CD4-positive, alpha-beta memory T cell (primary cell): ENCODE measurements around the gene RBFOX2. TPM values are rescaled to one million over a fixed set of nuclear protein-coding genes. Genes with fewer than 3 reads are reported as not detected.
"Not testable (repeated sequence)": the region's sequence is repeated elsewhere in the genome, so short reads cannot be mapped to it uniquely, and the experiment has no call there.

Source experiments
- CTCF ChIA-PET: fragments of 350-600 bp; sonication (Branson Sonifier 250); formaldehyde crosslinking; loops from one replicate; lab custom pipeline; 2021; ENCODE audit warnings: inconsistent platforms; ENCODE audit not compliant: partially characterized antibody; lab: Charles Lee
- POLR2A ChIA-PET: fragments of 350-600 bp; sonication (Branson Sonifier 250); formaldehyde crosslinking; loops from one replicate; lab custom pipeline; 2021; ENCODE audit not compliant: partially characterized antibody; lab: Charles Lee
- DNase-seq, 5 donors: peaks; one replicate each; pipeline versions ENCODE4 v3.0.0 to v3.0.0-alpha.2; 2020 to 2022; ENCODE audit warnings: mixed read lengths in 1 of 5
- H3K27ac ChIP-seq: one replicate; pipeline ENCODE4 v1.7.0; 2013; ENCODE audit warnings: low read depth, low read length
- H3K27me3 ChIP-seq: 2 replicates; pipeline ENCODE4 v1.7.0; 2013; ENCODE audit warnings: mild to moderate bottlenecking, low read length, moderate library complexity; ENCODE audit not compliant: insufficient read depth
- H3K36me3 ChIP-seq: 2 replicates; pipeline ENCODE4 v1.7.0; 2013; ENCODE audit warnings: mild to moderate bottlenecking, low read length, moderate library complexity; ENCODE audit not compliant: insufficient read depth
- H3K4me1 ChIP-seq: 2 replicates; pipeline ENCODE4 v1.7.0; 2013; ENCODE audit warnings: mild to moderate bottlenecking, low read length, moderate library complexity; ENCODE audit not compliant: insufficient read depth
- H3K4me3 ChIP-seq, 2 donors: one replicate each; pipeline ENCODE4 v1.7.0; 2013; ENCODE audit warnings: low read length in 2 of 2, mild to moderate bottlenecking in 1 of 2
- H3K9me3 ChIP-seq, 2 donors: one replicate each; pipeline ENCODE4 v1.7.0; 2013; ENCODE audit warnings: low read length in 2 of 2, control low read depth in 1 of 2; ENCODE audit not compliant: control insufficient read depth in 1 of 2
- H3K27ac Mint-ChIP-seq, 7 donors: one replicate each; pipeline ENCODE4 v1.8.0; 2020 to 2021; ENCODE audit warnings: mixed read lengths in 7 of 7, mild to moderate bottlenecking in 6 of 7, inconsistent platforms in 3 of 7, moderate library complexity in 3 of 7
- H3K27me3 Mint-ChIP-seq, 2 donors: one replicate each; pipeline ENCODE4 v1.8.0; 2020 to 2021; ENCODE audit warnings: mixed read lengths in 2 of 2
- H3K36me3 Mint-ChIP-seq, 2 donors: one replicate each; pipeline ENCODE4 v1.8.0; 2020 to 2021; ENCODE audit warnings: mixed read lengths in 2 of 2, inconsistent platforms in 1 of 2, mild to moderate bottlenecking in 1 of 2
- H3K4me1 Mint-ChIP-seq, 4 donors: one replicate each; pipeline ENCODE4 v1.8.0; 2020 to 2021; ENCODE audit warnings: mixed read lengths in 4 of 4, mild to moderate bottlenecking in 1 of 4
- H3K4me3 Mint-ChIP-seq, 8 donors: one replicate each; pipeline ENCODE4 v1.8.0; 2020 to 2021; ENCODE audit warnings: mixed read lengths in 8 of 8, mild to moderate bottlenecking in 7 of 8, moderate library complexity in 6 of 8, inconsistent platforms in 3 of 8
- H3K9me3 Mint-ChIP-seq, 8 donors: one replicate each; pipeline ENCODE4 v1.8.0; 2020 to 2021; ENCODE audit warnings: mixed read lengths in 8 of 8, mild to moderate bottlenecking in 5 of 8, inconsistent platforms in 3 of 8, moderate library complexity in 1 of 8
- intact Hi-C: fragments of 100-400 bp; cut with micrococcal nuclease; formaldehyde crosslinking; loops from one replicate; pipeline ENCODE4 v1.15.1; 2023
- polyA plus RNA-seq, 2 donors: library from polyadenylated mRNA; unstranded; fragments of 300-500 nt; fragmentation: Illumina TruSeq; gene quantifications; one replicate each; pipeline ENCODE4 v1.2.3, GENCODE V29; 2021
- total RNA-seq, 2 experiments: library from RNA; stranded (reverse); gene quantifications; one replicate each; pipeline ENCODE4 v1.2.3, GENCODE V29; 2021

Gene RBFOX2
- total and polyA plus RNA-seq, 4 experiments from 2014 or later, result 0.68 to 1.3 (median 1.0) TPM

DNA sequence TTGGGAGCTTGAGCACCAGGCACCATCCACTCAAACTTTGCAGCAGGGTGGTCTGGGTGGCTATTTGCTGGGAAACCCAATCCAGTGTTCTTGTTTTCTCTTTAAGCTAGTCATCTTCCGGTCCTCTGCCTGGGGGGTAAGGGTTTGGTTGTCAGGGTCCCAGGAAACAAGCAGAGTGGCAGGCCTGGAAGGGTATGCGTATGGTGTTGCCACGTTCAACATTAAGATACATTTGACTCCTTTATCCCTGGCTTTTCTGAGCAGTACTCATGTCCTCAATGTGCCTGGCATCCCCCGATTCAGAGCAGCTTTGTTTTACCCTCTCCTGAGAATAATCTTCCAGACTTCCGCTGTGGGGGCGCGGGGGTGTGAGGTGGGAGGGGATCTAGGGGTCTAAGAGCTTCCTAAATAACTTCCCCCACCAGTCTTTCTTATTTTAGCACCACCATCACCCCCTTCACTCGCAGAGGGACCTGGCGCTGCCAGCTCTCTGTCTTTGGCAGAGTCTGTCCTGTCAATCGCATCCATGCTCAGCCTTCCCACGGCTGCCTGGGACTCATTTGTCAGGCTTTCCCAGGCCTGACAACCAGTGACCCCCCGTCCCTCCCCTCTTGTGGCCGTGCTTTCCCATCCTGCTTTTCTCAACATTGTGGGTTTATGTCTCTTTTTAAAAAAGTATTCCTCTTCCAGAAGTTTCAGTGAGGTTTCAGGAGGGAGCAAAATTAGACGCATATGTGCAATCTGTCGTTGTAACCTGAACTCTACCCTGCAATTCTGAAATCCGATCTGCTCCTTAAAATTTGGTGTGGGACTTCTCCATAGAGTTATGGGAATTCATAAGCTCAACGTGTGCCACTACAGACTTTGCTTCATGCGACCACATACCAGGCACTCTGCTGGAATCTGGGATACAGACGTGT lies 27.0 kb upstream of the RBFOX2 start:
- H3K9me3 Mint-ChIP-seq, result peaks cover 0 to 3% (median 0%) of the 10 kb centered on the region in 8 donors
- no peaks in the 10 kb centered on the region for H3K36me3 Mint-ChIP-seq
- H3K27ac ChIP-seq, result no peak overlapping the region
- H3K4me1 ChIP-seq, result no peaks in the 10 kb centered on the region
- H3K4me3 ChIP-seq, result no peak overlapping the region
- H3K27me3 ChIP-seq, result no peaks in the 10 kb centered on the region
- POLR2A ChIA-PET, result no interaction called here
- intact Hi-C loops, result no loop called here
- no peak overlapping the region for H3K4me3 Mint-ChIP-seq
- DNase-seq, result no peak
- H3K36me3 ChIP-seq, result no peaks in the 10 kb centered on the region
- peaks cover 2 to 8% of the 10 kb centered on the region in 2 donors for H3K27me3 Mint-ChIP-seq
- no peak overlapping the region for H3K27ac Mint-ChIP-seq
- H3K4me1 Mint-ChIP-seq, result peaks cover 0 to 2% (median under 1%) of the 10 kb centered on the region in 4 donors
- CTCF ChIA-PET, result interaction anchor here (0.8 to 4.3 kb wide), 3 partner anchors 10 to 72 kb away, joined by 3 to 40 read pairs (median 3); no protein-coding TSS in a partner anchor
- H3K9me3 ChIP-seq, result no peaks in the 10 kb centered on the region

DNA sequence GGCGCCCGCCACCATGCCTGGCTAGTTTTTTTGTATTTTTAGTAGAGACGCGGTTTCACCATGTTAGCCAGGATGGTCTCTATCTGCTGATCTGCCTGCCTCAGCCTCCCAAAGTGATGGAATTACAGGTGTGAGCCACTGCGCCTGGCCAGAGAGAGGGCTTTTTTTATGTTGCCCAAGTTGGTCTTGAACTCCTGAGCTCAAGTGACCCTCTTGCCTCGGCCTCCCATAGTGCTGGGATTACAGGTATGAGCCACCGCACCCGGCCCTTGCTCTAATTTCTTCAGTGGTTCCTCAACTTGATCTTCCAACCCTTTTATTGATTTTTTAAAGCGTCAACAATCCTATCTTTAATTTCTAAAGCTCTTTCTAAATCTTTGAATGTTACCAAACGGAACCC lies 25.8 kb upstream of the RBFOX2 start:
- not testable (repeated sequence) for H3K9me3 Mint-ChIP-seq

DNA sequence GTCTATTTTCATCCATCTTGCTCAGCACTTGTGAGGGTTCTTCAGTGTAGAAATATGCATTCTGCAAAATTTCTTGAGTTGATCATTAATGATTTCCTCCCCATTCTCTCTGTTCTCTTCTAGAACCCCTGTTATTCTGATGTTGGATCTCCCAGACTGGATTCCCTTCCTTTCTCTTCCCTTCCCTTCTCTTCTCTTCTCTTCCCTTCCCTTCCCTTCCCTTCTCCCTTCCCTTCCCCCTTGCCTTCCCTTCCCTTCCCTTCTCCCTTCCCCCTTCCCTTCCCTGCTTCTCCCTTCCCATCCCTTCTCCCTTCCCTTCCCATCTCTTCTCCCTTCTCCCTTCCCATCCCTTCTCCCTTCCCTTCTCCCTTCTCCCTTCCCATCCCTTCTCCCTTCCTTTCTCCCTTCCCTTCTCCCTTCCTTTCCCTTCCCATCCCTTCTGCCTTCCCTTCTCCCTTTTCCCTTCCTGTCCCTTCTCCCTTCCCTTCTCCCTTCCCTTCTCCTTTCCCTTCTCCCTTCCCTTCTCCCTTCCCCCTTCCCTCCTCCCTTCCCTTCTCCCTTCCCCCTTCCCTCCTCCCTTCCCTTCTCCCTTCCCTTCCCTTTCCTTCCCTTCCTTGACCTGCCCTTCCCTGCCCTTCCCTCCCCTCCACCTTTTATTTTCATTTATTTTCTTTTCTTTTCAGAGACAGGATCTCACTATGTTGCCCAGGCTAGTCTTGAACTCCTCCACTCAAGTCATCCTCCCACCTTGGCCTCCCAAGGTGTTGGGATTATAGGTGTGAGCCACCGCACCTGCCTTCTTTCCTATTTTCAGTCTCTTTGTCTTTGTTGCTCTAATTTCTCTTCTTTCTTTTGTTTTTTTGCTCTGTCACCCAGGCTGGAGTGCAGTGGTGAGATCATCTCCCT lies 24.9 kb upstream of the RBFOX2 start:
- no peak overlapping the region for H3K27ac ChIP-seq
- H3K4me1 Mint-ChIP-seq, result peaks cover 0 to 2% (median under 1%) of the 10 kb centered on the region in 4 donors
- DNase-seq, result no peak
- CTCF ChIA-PET, result interaction anchor here (1.4 to 4.3 kb wide), 4 partner anchors 9 to 12 kb away, joined by 4 to 40 read pairs (median 9); no protein-coding TSS in a partner anchor
- H3K36me3 Mint-ChIP-seq, result no peaks in the 10 kb centered on the region
- H3K27me3 Mint-ChIP-seq, result peaks cover 2 to 8% of the 10 kb centered on the region in 2 donors
- H3K36me3 ChIP-seq, result no peaks in the 10 kb centered on the region
- POLR2A ChIA-PET, result no interaction called here
- no peaks in the 10 kb centered on the region for H3K9me3 ChIP-seq
- H3K4me1 ChIP-seq, result no peaks in the 10 kb centered on the region
- peaks cover 0 to 3% (median 0%) of the 10 kb centered on the region in 8 donors for H3K9me3 Mint-ChIP-seq
- no peaks in the 10 kb centered on the region for H3K27me3 ChIP-seq
- H3K4me3 ChIP-seq, result no peak overlapping the region
- intact Hi-C loops, result no loop called here
- no peak overlapping the region for H3K27ac Mint-ChIP-seq
- no peak overlapping the region for H3K4me3 Mint-ChIP-seq

More for the DNA sequence above, 25.8 kb upstream of the RBFOX2 start:
- H3K9me3 ChIP-seq, DNase-seq, intact Hi-C loops, H3K27me3 ChIP-seq, H3K4me1 ChIP-seq, POLR2A ChIA-PET, H3K27ac Mint-ChIP-seq, H3K27me3 Mint-ChIP-seq, H3K4me3 ChIP-seq, H3K27ac ChIP-seq, H3K4me1 Mint-ChIP-seq, H3K36me3 Mint-ChIP-seq, H3K4me3 Mint-ChIP-seq, H3K36me3 ChIP-seq: not testable (repeated sequence)
- CTCF ChIA-PET, result interaction anchor here (4.3 kb wide), 1 partner anchor 11 kb away, joined by 40 read pairs; no protein-coding TSS in a partner anchor

DNA sequence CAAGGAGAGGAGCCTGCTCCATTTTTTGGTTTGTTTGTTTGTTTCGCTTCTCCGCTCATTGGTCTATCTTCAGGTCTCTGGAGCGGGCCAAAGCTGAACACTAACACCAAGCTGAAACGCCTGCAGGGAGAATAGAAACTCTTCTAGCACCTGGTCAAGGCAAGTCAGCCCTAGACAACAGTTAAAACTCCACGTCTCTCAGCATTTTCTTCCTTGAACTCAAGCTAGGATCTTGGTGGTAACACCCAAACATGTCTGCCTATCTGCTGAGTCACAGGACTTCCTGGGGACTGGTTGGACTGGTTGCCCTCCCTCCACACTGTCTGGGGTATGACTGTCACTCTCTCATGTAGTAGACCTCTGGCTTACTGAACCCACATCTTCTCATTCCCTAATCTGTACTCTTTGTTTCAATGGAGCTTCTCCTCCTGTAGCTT lies 23.9 kb upstream of the RBFOX2 start:
- peaks cover 5 to 7% of the 10 kb centered on the region in 2 donors for H3K27me3 Mint-ChIP-seq
- H3K9me3 ChIP-seq, result no peaks in the 10 kb centered on the region
- H3K4me3 ChIP-seq, result no peak overlapping the region
- peaks cover 0 to 2% (median under 1%) of the 10 kb centered on the region in 4 donors for H3K4me1 Mint-ChIP-seq
- H3K9me3 Mint-ChIP-seq, result peaks cover 0 to 3% (median 0%) of the 10 kb centered on the region in 8 donors
- peak overlapping the region in 1 of 8 donors; percentile 20 for H3K4me3 Mint-ChIP-seq
- ChIA-PET CTCF (interaction anchor here (1.2 to 1.8 kb wide), 4 partner anchors 10 to 14 kb away, joined by 3 to 13 read pairs (median 4); no protein-coding TSS in a partner anchor), POLR2A (no interaction called here)
- no peak for DNase-seq
- peak overlapping the region in 1 of 7 donors; percentile 49 for H3K27ac Mint-ChIP-seq
- no peaks in the 10 kb centered on the region for H3K36me3 ChIP-seq
- H3K4me1 ChIP-seq, result no peaks in the 10 kb centered on the region
- H3K27ac ChIP-seq, result no peak overlapping the region
- no peaks in the 10 kb centered on the region for H3K27me3 ChIP-seq
- intact Hi-C loops, result no loop called here
- no peaks in the 10 kb centered on the region for H3K36me3 Mint-ChIP-seq

DNA sequence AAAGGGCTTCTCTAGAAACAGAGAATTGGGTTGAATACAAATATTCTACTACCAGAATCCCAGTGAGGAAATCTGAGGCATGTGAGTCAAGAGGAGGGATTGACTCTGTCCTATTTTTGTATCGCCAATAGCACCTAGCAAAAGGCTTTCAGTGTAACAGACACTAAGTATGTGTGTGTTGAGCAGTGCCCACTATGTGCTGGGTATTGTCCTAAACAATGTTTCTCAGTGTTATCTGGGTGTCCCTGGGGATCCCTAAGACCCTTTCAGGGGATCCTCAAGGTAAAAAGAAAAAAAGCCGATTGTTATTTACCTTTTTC lies 21.0 kb upstream of the RBFOX2 start:
- H3K4me3 Mint-ChIP-seq, result no peak overlapping the region
- intact Hi-C loops, result no loop called here
- H3K27me3 ChIP-seq, result no peaks in the 10 kb centered on the region
- H3K4me1 Mint-ChIP-seq, result peaks cover 0 to 2% (median under 1%) of the 10 kb centered on the region in 4 donors
- ChIA-PET POLR2A (no interaction called here), CTCF (interaction anchor here (2.2 kb wide), 1 partner anchor 16 kb away, joined by 9 read pairs; no protein-coding TSS in a partner anchor)
- no peak overlapping the region for H3K4me3 ChIP-seq
- H3K9me3 ChIP-seq, result no peaks in the 10 kb centered on the region
- H3K27ac Mint-ChIP-seq, result no peak overlapping the region
- H3K36me3 ChIP-seq, result no peaks in the 10 kb centered on the region
- H3K27me3 Mint-ChIP-seq, result peaks cover 5 to 8% of the 10 kb centered on the region in 2 donors
- no peaks in the 10 kb centered on the region for H3K9me3 Mint-ChIP-seq
- no peaks in the 10 kb centered on the region for H3K36me3 Mint-ChIP-seq
- H3K27ac ChIP-seq, result no peak overlapping the region
- no peak for DNase-seq
- H3K4me1 ChIP-seq, result no peaks in the 10 kb centered on the region

DNA sequence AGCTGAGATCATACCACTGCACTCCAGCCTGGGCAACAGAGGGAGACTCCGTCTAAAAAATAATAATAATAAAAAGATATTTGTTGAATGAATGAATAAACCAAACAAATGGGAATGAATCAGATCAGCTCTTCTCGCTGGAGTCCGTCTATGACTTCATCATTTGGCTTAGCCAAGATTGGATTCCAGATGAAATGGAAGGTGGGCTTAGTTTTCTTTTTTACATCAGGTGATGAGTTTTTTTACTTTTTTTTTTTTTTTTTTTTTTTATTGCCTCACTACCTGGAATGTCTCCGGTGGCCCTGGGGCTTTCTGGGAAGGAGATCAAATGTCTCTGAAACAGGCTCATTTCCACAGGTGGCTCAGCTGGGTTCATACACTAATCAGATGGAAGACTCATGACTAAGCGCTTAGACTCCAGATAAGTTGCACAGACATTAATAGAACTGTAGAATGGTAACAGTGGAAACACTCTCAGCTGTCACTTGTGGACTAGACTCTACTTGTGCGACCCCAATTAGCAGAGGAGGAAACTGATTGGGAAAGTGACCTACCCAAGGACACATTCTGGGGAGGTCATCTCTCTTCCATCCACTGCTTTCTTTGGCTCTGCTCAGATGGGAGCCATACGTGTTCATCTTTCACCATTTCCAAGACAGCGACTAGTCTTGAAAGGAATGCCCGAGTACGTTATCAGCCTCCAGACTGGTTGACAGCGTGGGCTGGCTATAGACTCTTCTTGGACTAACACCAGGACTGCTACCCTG lies 20.5 kb upstream of the RBFOX2 start:
- Mint-ChIP-seq H3K9me3 (no peaks in the 10 kb centered on the region), H3K36me3 (no peaks in the 10 kb centered on the region), H3K27ac (peak overlapping the region in 1 of 7 donors; percentile 37), H3K4me1 (peaks cover 0 to 2% (median under 1%) of the 10 kb centered on the region in 4 donors), H3K4me3 (no peak overlapping the region), H3K27me3 (peaks cover 5 to 12% of the 10 kb centered on the region in 2 donors)
- intact Hi-C loops, result no loop called here
- POLR2A ChIA-PET, result no interaction called here
- H3K4me1 ChIP-seq, result no peaks in the 10 kb centered on the region
- H3K9me3 ChIP-seq, result no peaks in the 10 kb centered on the region
- no peak overlapping the region for H3K27ac ChIP-seq
- DNase-seq, result no peak
- H3K36me3 ChIP-seq, result no peaks in the 10 kb centered on the region
- no peak overlapping the region for H3K4me3 ChIP-seq
- H3K27me3 ChIP-seq, result no peaks in the 10 kb centered on the region
- CTCF ChIA-PET, result interaction anchor here (2.2 kb wide), 1 partner anchor 17 kb away, joined by 9 read pairs; no protein-coding TSS in a partner anchor
